DND-41 (cell line): ENCODE results near the gene SLC7A1.

ENCODE experiments used
- ATAC-seq: fragments of 200-7000 bp; cut with Tn5 transposase; 3 replicates; pipeline ENCODE4 v1.9.1; 2021; ENCODE audit warnings: low read depth; ENCODE audit not compliant: insufficient read depth
- DNase-seq: peaks from one replicate; pipeline ENCODE4 v3.0.0-alpha.2; 2020
- H2AFZ ChIP-seq: 2 replicates; pipeline ENCODE4 v1.6.0; 2012; ENCODE audit warnings: low read depth, low read length
- H3K27ac ChIP-seq: 2 replicates; pipeline ENCODE4 v1.5.1; 2012; ENCODE audit warnings: low read length, inconsistent platforms
- H3K27me3 ChIP-seq: fragments of 200-600 bp; sonication (generic); 2 replicates; pipeline ENCODE4 v1.6.0; 2012; ENCODE audit warnings: low read length, mild to moderate bottlenecking, inconsistent platforms; ENCODE audit not compliant: insufficient read depth, poor library complexity
- H3K36me3 ChIP-seq: 2 replicates; pipeline ENCODE4 v1.5.1; 2012; ENCODE audit warnings: low read length, inconsistent platforms; ENCODE audit not compliant: insufficient read depth
- H3K4me1 ChIP-seq: 2 replicates; pipeline ENCODE4 v1.5.1; 2012; ENCODE audit warnings: mild to moderate bottlenecking, low read length; ENCODE audit not compliant: insufficient read depth
- H3K4me2 ChIP-seq: 2 replicates; pipeline ENCODE4 v1.6.0; 2012; ENCODE audit warnings: mild to moderate bottlenecking, moderate library complexity, low read length, inconsistent platforms; ENCODE audit not compliant: insufficient read depth
- H3K4me3 ChIP-seq, 2 experiments: fragments of 200-600 bp in 1 of 2; shearing (Covaris generic) in 1 of 2; 2 replicates each; pipeline ENCODE4 v1.5.1; 2012 to 2016; ENCODE audit warnings: inconsistent platforms in 2 of 2, low read length in 2 of 2, mild to moderate bottlenecking in 2 of 2, low read depth in 1 of 2, moderate library complexity in 1 of 2
- H3K79me2 ChIP-seq: 2 replicates; pipeline ENCODE4 v1.6.0; 2012; ENCODE audit warnings: low read length, inconsistent platforms; ENCODE audit not compliant: insufficient read depth
- H3K9ac ChIP-seq: 2 replicates; pipeline ENCODE4 v1.6.0; 2012; ENCODE audit warnings: low read depth, mild to moderate bottlenecking, inconsistent platforms, low read length, moderate library complexity
- H3K9me3 ChIP-seq: 2 replicates; pipeline ENCODE4 v1.5.1; 2012; ENCODE audit warnings: low read length, moderate library complexity, mild to moderate bottlenecking, inconsistent platforms; ENCODE audit not compliant: insufficient read depth, severe bottlenecking
- H4K20me1 ChIP-seq: 2 replicates; pipeline ENCODE4 v1.6.0; 2012; ENCODE audit warnings: low read length; ENCODE audit not compliant: insufficient read depth
- CTCF ChIP-seq: IDR thresholded peaks from 2 replicates; pipeline ENCODE4 v1.5.1; 2012; ENCODE audit warnings: borderline replicate concordance, low read length, moderate library complexity, mild to moderate bottlenecking; ENCODE audit not compliant: poor library complexity, severe bottlenecking; ENCODE audit errors: extremely low read depth
- EZH2 ChIP-seq: IDR thresholded peaks from 3 replicates; pipeline ENCODE4 v1.6.1; 2012; ENCODE audit warnings: borderline replicate concordance, low read depth, mild to moderate bottlenecking, moderate library complexity, low read length, inconsistent platforms; ENCODE audit not compliant: severe bottlenecking

Gene SLC7A1

GRCh38 chr13:29541400-29541799 is 54.1 kb downstream of the SLC7A1 start:
- H3K9me3 ChIP-seq, result no peaks in the 10 kb centered on the region
- H3K4me3 ChIP-seq, result no peak overlapping the region
- H3K27ac ChIP-seq, result peak overlapping the region; percentile 22; the same call in 1 of the 2 replicates
- H3K4me2 ChIP-seq, result no peak overlapping the region
- no peaks in the 10 kb centered on the region for H3K4me1 ChIP-seq
- no peak for ATAC-seq
- H2AFZ ChIP-seq, result no peak overlapping the region
- H3K9ac ChIP-seq, result no peak overlapping the region
- H3K36me3 ChIP-seq, result peaks cover 80% of the 10 kb centered on the region
- H3K79me2 ChIP-seq, result peaks cover 97% of the 10 kb centered on the region
- DNase-seq, result no peak
- H4K20me1 ChIP-seq, result peaks cover 89% of the 10 kb centered on the region
- TF ChIP-seq EZH2 (no peak), CTCF (no peak)
- H3K27me3 ChIP-seq, result no peaks in the 10 kb centered on the region

DNA sequence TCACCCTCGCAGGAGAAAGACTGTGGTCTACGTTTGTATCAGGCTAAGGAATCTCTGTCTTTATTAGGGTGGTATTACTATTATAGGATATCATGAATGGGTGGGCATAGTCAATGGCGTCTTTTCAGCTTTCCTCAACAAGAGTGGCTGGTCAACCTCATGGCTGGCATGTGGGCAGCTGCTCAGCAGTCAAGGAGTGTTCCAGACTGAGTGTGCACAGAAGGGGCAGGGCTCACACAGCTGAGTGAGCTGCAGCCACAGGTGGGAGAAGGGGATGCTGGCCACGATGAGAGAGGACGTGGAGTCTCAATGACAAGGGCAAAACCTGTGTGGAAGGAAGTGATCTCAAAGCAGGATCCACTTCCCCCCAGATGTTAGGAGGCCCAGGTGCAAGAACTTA is 54.7 kb downstream of the SLC7A1 start:
- TF ChIP-seq EZH2 (no peak), CTCF (no peak)
- Histone ChIP-seq H4K20me1 (peaks cover 91% of the 10 kb centered on the region), H3K4me2 (no peak overlapping the region), H3K9me3 (no peaks in the 10 kb centered on the region), H3K36me3 (peaks cover 81% of the 10 kb centered on the region), H3K27ac (peak overlapping the region; percentile 22), H2AFZ (no peak overlapping the region), H3K9ac (no peak overlapping the region), H3K27me3 (no peaks in the 10 kb centered on the region), H3K4me3 (no peak overlapping the region), H3K79me2 (peaks cover 97% of the 10 kb centered on the region), H3K4me1 (no peaks in the 10 kb centered on the region)
- DNase-seq, result no peak
- no peak for ATAC-seq

DNA sequence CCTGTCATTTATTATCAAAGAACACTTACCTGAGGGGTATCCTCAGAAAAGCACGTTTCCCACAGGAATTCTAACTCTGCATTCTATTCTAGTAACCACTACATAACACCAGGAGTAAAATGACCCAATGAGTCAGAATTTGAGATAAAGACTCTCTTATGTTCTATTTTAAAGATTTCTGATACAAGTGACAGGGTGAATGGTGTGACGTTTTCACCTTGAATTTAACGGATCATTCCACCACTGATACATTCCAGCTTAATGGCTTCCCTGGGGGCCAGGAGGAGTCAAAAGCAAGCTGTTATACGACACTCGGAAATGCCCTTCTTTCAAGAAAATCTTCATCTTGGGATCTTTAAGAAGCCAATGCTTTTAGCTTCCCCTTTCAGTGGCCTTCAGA is 55.2 kb downstream of the SLC7A1 start:
- Histone ChIP-seq H2AFZ (no peak overlapping the region), H3K4me1 (no peaks in the 10 kb centered on the region), H3K4me2 (no peak overlapping the region), H3K9ac (no peak overlapping the region), H3K27ac (no peak overlapping the region), H3K27me3 (no peaks in the 10 kb centered on the region), H4K20me1 (peaks cover 91% of the 10 kb centered on the region), H3K79me2 (peaks cover 97% of the 10 kb centered on the region), H3K36me3 (peaks cover 80% of the 10 kb centered on the region), H3K4me3 (no peak overlapping the region), H3K9me3 (no peaks in the 10 kb centered on the region)
- no peak for DNase-seq
- ATAC-seq, result no peak
- TF ChIP-seq CTCF, result no peak
- TF ChIP-seq EZH2, result no peak

- H3K79me2 ChIP-seq, result peaks cover 95% of the 10 kb centered on the region
- no peak overlapping the region for H3K9ac ChIP-seq
- H4K20me1 ChIP-seq, result peaks cover 90% of the 10 kb centered on the region
- no peak overlapping the region for H3K27ac ChIP-seq
- no peaks in the 10 kb centered on the region for H3K4me1 ChIP-seq
- no peaks in the 10 kb centered on the region for H3K9me3 ChIP-seq
- H3K36me3 ChIP-seq, result peaks cover 82% of the 10 kb centered on the region
- ATAC-seq (no peak), DNase-seq (no peak)
- H3K27me3 ChIP-seq, result no peaks in the 10 kb centered on the region
- H2AFZ ChIP-seq, result no peak overlapping the region
- H3K4me3 ChIP-seq, result no peak overlapping the region
- TF ChIP-seq CTCF, result no peak
- TF ChIP-seq EZH2, result no peak
- H3K4me2 ChIP-seq, result no peak overlapping the region
Measured at GRCh38 chr13:29539856-29540255, 55.6 kb downstream of the SLC7A1 start.
